K562 (cell line): ENCODE data around the gene GPX6. TPM values are rescaled to one million over a fixed set of nuclear protein-coding genes. Genes with fewer than 3 reads are reported as not detected.

ENCODE experiments used
- CBX2 ChIP-seq: fragments of 200-600 bp; sonication (generic); IDR thresholded peaks from one replicate; pipeline ENCODE4 v1.6.1; 2012; ENCODE audit warnings: mild to moderate bottlenecking, low read length, inconsistent platforms; ENCODE audit not compliant: insufficient read depth, poor library complexity, severe bottlenecking
- CREM ChIP-seq: IDR thresholded peaks from 2 replicates; pipeline ENCODE4 v1.6.1; 2014; ENCODE audit warnings: antibody characterized with exemption, low read depth
- EP400 ChIP-seq: fragments of 450-650 bp; IDR thresholded peaks from 2 replicates; pipeline ENCODE4 v1.6.1; 2017; ENCODE audit warnings: antibody characterized with exemption, mild to moderate bottlenecking, moderate library complexity
- ETS1 ChIP-seq: conservative IDR thresholded peaks from 2 replicates; pipeline ENCODE4 v1.6.1; 2011; ENCODE audit warnings: low read depth, mild to moderate bottlenecking, low read length; ENCODE audit not compliant: control insufficient read depth
- FUS ChIP-seq: fragments of 200-400 bp; formaldehyde crosslinking; optimal IDR thresholded peaks from 2 replicates; pipeline ENCODE3; 2017; ENCODE audit warnings: low read depth, low read length
- LCOR ChIP-seq: sonication (generic); formaldehyde crosslinking; IDR thresholded peaks from 2 replicates; pipeline ENCODE4 v1.8.0; 2022; ENCODE audit warnings: mild to moderate bottlenecking, missing genetic modification reagents
- NFIC ChIP-seq: fragments of 450-650 bp; IDR thresholded peaks from 2 replicates; pipeline ENCODE4 v1.6.1; 2017; ENCODE audit warnings: mild to moderate bottlenecking, inconsistent platforms
- PCBP2 ChIP-seq: fragments of 200-400 bp; formaldehyde crosslinking; IDR thresholded peaks from 2 replicates; pipeline ENCODE4 v1.6.1; 2018; ENCODE audit warnings: low read length, low read depth, mild to moderate bottlenecking, moderate library complexity; ENCODE audit not compliant: poor library complexity, severe bottlenecking
- PHF20 ChIP-seq: fragments of 450-650 bp; IDR thresholded peaks from 2 replicates; pipeline ENCODE4 v1.6.1; 2018; ENCODE audit not compliant: partially characterized antibody
- RBM22 ChIP-seq: fragments of 200-400 bp; formaldehyde crosslinking; IDR thresholded peaks from 2 replicates; pipeline ENCODE4 v1.6.1; 2018; ENCODE audit warnings: low read length, low read depth; ENCODE audit not compliant: poor library complexity, severe bottlenecking
- RHOXF2B ChIP-seq: fragments of 250-450 bp; sonication (Bioruptor Pico); conservative IDR thresholded peaks from 2 replicates; pipeline ENCODE4 v1.5.1; 2021
- SLC30A9 ChIP-seq: fragments of 250-450 bp; sonication (Bioruptor Pico); IDR thresholded peaks from 2 replicates; pipeline ENCODE4 v1.8.0; 2022; ENCODE audit warnings: mild to moderate bottlenecking, moderate library complexity
- YY1 ChIP-seq, 3 experiments: IDR thresholded peaks; 2 replicates each; pipeline ENCODE4 v1.6.1; 2011; ENCODE audit warnings: low read length in 2 of 3, mild to moderate bottlenecking in 2 of 3, moderate library complexity in 2 of 3, borderline replicate concordance in 1 of 3, control low read depth in 1 of 3, low read depth in 1 of 3; ENCODE audit not compliant: insufficient read depth in 3 of 3, insufficient replicate concordance in 2 of 3, control insufficient read depth in 1 of 3, insufficient read length in 1 of 3; ENCODE audit errors: extremely low read depth in 1 of 3
- ZNF512 ChIP-seq: IDR thresholded peaks from 2 replicates; pipeline ENCODE4 v1.6.1; 2016; ENCODE audit warnings: missing genetic modification characterization, missing compliant biosample characterization
- ZNF785 ChIP-seq: fragments of 250-450 bp; sonication (Bioruptor Pico); IDR thresholded peaks from 2 replicates; pipeline ENCODE4 v1.4.0; 2020; ENCODE audit warnings: mild to moderate bottlenecking
- polyA plus RNA-seq, 8 experiments: library from polyadenylated mRNA; depleted of rRNA in 4 of 8; stranded (reverse) in 5 of 8; unstranded in 3 of 8; fragments of >200 nt; fragmentation: Nextera tagmentation in 2 of 8; fragmentation: Illumina TruSeq in 1 of 8; extraction: Ambion mirVana in 2 of 8; extraction: Trizol in 1 of 8; gene quantifications; 2 replicates each; pipeline versions ENCODE4 v1.2.1 to v1.2.3, GENCODE V29; 2011 to 2014; ENCODE audit warnings: inconsistent platforms in 1 of 8, missing spikeins in 1 of 8
- total RNA-seq, 7 experiments: library from RNA; depleted of rRNA in 6 of 7; stranded (reverse); fragments of >200 nt in 6 of 7; fragmentation: Illumina TruSeq in 2 of 7; extraction: Trizol in 2 of 7; gene quantifications; 2 replicates each; pipeline versions ENCODE4 v1.2.1 to v1.2.3, GENCODE V29; 2011 to 2021; ENCODE audit warnings: low replicate concordance in 1 of 7
- TF ChIP-seq, protein P1 (sequence below): sonication (generic); formaldehyde crosslinking; IDR thresholded peaks from 2 replicates; pipeline ENCODE4 v1.8.1; 2023; ENCODE audit warnings: missing genetic modification reagents, mild to moderate bottlenecking, borderline replicate concordance

Gene GPX6
- total and polyA plus RNA-seq, 9 of the 15 experiments (the other 6 are each of a cell fraction or from before 2014, with no cell fraction given), result not detected

DNA sequence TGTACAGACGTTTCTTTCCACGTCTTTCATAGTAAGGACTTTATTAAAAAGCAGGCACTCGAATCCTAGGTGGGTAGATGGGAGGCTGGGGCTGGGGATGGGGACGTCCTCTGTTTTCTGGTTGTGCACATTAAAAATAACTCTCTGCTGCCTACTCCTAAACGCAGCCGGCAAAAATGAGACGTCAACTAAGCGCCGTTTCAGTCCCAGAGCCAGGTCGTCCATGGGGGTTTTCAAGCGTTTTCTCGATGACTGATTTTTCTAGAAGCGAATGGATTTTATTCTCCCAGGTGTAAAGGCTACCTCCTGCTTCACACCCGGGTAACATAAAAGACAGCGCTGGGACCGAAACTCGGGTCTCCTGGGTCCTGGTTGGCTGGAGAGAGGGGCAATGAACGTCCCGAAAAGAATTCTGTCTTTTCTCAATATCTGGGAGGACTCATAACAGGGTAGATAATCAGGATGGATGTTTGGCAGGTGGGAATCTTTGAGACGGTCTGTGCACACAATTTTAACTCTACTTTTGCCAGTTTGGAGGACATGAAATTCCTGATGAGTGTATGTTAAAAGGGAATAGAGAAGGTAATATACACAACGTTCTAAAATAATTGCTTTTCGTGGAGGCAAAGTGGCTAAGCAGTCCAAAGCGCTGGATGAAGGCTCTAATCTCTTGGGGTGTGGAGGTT is 25.2 kb downstream of the GPX6 start (continued):
- TF ChIP-seq YY1 (IDR thresholded peaks at IDR 0.05; ENCODE audit: borderline replicate concordance in 1 of 3, control insufficient read depth in 1 of 3, extremely low read depth in 1 of 3, insufficient read depth in 3 of 3, insufficient read length in 1 of 3, insufficient replicate concordance in 2 of 3, low read depth in 1 of 3, low read length in 2 of 3) (peak in 1 of 3 experiments; percentile 30), ZNF785 (no peak), PCBP2 (no peak), NFIC (0 out of 2 replicates have a peak, but pooled peaks have one; percentile 4), RBM22 (no peak), CBX2 (no peak), ETS1 (no peak), FUS (no peak), EP400 (no peak), RHOXF2B (CRISPR knock-in tag) (0 out of 2 replicates have a peak, but pooled peaks have one; percentile 42), SLC30A9 (CRISPR knock-in tag) (no peak), CREM (peak; percentile 55), PHF20 (no peak), LCOR (CRISPR knock-in tag) (0 out of 2 replicates have a peak, but pooled peaks have one; percentile 15), ZNF512 (tag) (no peak)
- TF ChIP-seq, protein P1, sequence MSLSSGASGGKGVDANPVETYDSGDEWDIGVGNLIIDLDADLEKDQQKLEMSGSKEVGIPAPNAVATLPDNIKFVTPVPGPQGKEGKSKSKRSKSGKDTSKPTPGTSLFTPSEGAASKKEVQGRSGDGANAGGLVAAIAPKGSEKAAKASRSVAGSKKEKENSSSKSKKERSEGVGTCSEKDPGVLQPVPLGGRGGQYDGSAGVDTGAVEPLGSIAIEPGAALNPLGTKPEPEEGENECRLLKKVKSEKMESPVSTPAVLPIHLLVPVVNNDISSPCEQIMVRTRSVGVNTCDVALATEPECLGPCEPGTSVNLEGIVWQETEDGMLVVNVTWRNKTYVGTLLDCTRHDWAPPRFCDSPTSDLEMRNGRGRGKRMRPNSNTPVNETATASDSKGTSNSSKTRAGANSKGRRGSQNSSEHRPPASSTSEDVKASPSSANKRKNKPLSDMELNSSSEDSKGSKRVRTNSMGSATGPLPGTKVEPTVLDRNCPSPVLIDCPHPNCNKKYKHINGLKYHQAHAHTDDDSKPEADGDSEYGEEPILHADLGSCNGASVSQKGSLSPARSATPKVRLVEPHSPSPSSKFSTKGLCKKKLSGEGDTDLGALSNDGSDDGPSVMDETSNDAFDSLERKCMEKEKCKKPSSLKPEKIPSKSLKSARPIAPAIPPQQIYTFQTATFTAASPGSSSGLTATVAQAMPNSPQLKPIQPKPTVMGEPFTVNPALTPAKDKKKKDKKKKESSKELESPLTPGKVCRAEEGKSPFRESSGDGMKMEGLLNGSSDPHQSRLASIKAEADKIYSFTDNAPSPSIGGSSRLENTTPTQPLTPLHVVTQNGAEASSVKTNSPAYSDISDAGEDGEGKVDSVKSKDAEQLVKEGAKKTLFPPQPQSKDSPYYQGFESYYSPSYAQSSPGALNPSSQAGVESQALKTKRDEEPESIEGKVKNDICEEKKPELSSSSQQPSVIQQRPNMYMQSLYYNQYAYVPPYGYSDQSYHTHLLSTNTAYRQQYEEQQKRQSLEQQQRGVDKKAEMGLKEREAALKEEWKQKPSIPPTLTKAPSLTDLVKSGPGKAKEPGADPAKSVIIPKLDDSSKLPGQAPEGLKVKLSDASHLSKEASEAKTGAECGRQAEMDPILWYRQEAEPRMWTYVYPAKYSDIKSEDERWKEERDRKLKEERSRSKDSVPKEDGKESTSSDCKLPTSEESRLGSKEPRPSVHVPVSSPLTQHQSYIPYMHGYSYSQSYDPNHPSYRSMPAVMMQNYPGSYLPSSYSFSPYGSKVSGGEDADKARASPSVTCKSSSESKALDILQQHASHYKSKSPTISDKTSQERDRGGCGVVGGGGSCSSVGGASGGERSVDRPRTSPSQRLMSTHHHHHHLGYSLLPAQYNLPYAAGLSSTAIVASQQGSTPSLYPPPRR, result no peak
